Activated B cell treated with CpG ODN at 0.5 μM for 24 hours (primary cell): ENCODE measurements around the gene ZBTB40. TPM values are rescaled to one million over a fixed set of nuclear protein-coding genes. Genes with fewer than 3 reads are reported as not detected.

Source experiments
- ATAC-seq: fragments of 200-7000 bp; cut with Tn5 transposase; one replicate; pipeline ENCODE4 v1.10.0; 2021; ENCODE audit warnings: low read depth, mild to moderate bottlenecking, moderate library complexity
- CTCF ChIA-PET: fragments of 350-600 bp; sonication (Branson Sonifier 250); formaldehyde crosslinking; loops from one replicate; lab custom pipeline; 2021; ENCODE audit warnings: antibody characterized with exemption; lab: Charles Lee
- POLR2A ChIA-PET: fragments of 350-600 bp; sonication (Branson Sonifier 250); formaldehyde crosslinking; loops from one replicate; lab custom pipeline; 2021; ENCODE audit warnings: antibody characterized with exemption; lab: Charles Lee
- DNase-seq: peaks from one replicate; pipeline ENCODE4 v3.0.0; 2022
- H3K27ac Mint-ChIP-seq: one replicate; pipeline ENCODE4 v1.8.0; 2020; ENCODE audit warnings: mixed read lengths
- H3K27me3 Mint-ChIP-seq: one replicate; pipeline ENCODE4 v1.8.0; 2021; ENCODE audit warnings: mixed read lengths
- H3K36me3 Mint-ChIP-seq: one replicate; pipeline ENCODE4 v1.8.0; 2021; ENCODE audit warnings: low read depth, mixed read lengths
- H3K4me1 Mint-ChIP-seq: one replicate; pipeline ENCODE4 v1.8.0; 2021; ENCODE audit warnings: mixed read lengths
- H3K4me3 Mint-ChIP-seq: one replicate; pipeline ENCODE4 v1.8.0; 2020; ENCODE audit warnings: mild to moderate bottlenecking, mixed read lengths
- H3K9me3 Mint-ChIP-seq: one replicate; pipeline ENCODE4 v1.8.0; 2020; ENCODE audit warnings: mixed read lengths
- CTCF ChIP-seq: fragments of 200-600 bp; IDR thresholded peaks from one replicate; pipeline ENCODE4 v1.8.0; 2022; ENCODE audit warnings: antibody characterized with exemption, mild to moderate bottlenecking
- intact Hi-C: fragments of 100-400 bp; cut with micrococcal nuclease; formaldehyde crosslinking; loops from one replicate; pipeline ENCODE4 v1.15.1; 2024
- total RNA-seq: library from RNA; stranded (reverse); gene quantifications from 2 replicates; pipeline ENCODE4 v1.2.3, GENCODE V29; 2022

Gene ZBTB40
- total RNA-seq, 1 donor from 2014 or later: 36.2 TPM

DNA sequence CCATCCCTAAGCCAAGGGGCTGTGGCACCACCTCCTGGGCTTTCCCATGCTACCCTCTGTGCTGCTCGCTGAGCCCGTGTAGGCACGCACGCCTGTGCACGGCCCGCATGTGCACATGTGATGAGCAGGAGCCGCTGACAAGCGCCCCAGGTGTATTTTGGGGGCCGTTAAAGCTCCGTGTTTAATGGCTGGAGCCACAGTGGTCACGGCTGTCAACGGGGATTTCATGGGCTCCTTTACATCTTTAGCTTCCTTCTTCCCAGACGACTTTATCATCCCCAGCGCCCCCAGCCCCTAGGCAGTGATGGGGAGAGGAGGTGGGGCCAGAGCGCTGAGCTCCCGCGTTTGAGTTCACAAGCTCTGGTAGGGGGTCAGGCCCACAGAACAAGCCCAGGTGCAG, 99.9 kb downstream of the ZBTB40 start:
- intact Hi-C loops: no loop called here
- no peak for TF ChIP-seq CTCF

GRCh38 chr1:22552021-22552420, 100.4 kb downstream of the ZBTB40 start:
- POLR2A ChIA-PET: no interaction called here
- Mint-ChIP-seq H3K4me1 (no peaks in the 10 kb centered on the region), H3K9me3 (no peaks in the 10 kb centered on the region), H3K27me3 (peaks cover 49% of the 10 kb centered on the region), H3K27ac (no peak overlapping the region), H3K36me3 (no peaks in the 10 kb centered on the region), H3K4me3 (no peak overlapping the region)
- DNase-seq (no peak), ATAC-seq (no peak)
- intact Hi-C loops: no loop called here
- CTCF ChIA-PET: no interaction called here
- TF ChIP-seq CTCF: no peak

More for the DNA sequence above, 99.9 kb downstream of the ZBTB40 start:
- Mint-ChIP-seq H3K27ac (no peak overlapping the region), H3K27me3 (peaks cover 45% of the 10 kb centered on the region), H3K4me3 (no peak overlapping the region), H3K4me1 (no peaks in the 10 kb centered on the region), H3K36me3 (no peaks in the 10 kb centered on the region), H3K9me3 (no peaks in the 10 kb centered on the region)
- ATAC-seq (no peak), DNase-seq (no peak)
- ChIA-PET CTCF (no interaction called here), POLR2A (no interaction called here)

- DNase-seq (no peak), ATAC-seq (no peak)
- ChIA-PET CTCF (no interaction called here), POLR2A (no interaction called here)
- Mint-ChIP-seq H3K27ac (no peak overlapping the region), H3K4me3 (no peak overlapping the region), H3K27me3 (peaks cover 56% of the 10 kb centered on the region), H3K9me3 (no peaks in the 10 kb centered on the region), H3K4me1 (no peaks in the 10 kb centered on the region), H3K36me3 (no peaks in the 10 kb centered on the region)
- no peak for TF ChIP-seq CTCF
- intact Hi-C loops: no loop called here
Measured at GRCh38 chr1:22553104-22553880, 101.6 kb downstream of the ZBTB40 start.

- Mint-ChIP-seq H3K4me3 (no peak overlapping the region), H3K36me3 (no peaks in the 10 kb centered on the region), H3K27ac (no peak overlapping the region), H3K27me3 (peaks cover 53% of the 10 kb centered on the region), H3K4me1 (no peaks in the 10 kb centered on the region), H3K9me3 (no peaks in the 10 kb centered on the region)
- intact Hi-C loops: no loop called here
- ATAC-seq (no peak), DNase-seq (no peak)
- CTCF ChIA-PET: no interaction called here
- no peak for TF ChIP-seq CTCF
- POLR2A ChIA-PET: no interaction called here
Measured at GRCh38 chr1:22553991-22554522, 102.4 kb downstream of the ZBTB40 start.

DNA sequence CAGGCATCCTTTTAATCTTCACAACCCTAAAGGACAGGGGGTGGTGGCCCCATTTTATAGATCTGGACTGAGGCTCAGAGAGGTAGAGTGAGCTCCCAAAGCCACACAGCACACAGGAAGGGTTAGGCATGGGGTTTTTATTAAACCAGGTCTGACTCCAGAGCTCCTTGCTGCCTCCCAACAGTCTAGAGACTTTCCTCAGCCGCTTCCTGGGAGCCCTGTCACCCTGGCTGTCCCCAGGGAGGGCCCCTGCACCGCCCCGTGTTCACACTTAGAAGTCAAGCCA, 103.7 kb downstream of the ZBTB40 start:
- TF ChIP-seq CTCF: no peak
- H3K36me3 Mint-ChIP-seq: no peaks in the 10 kb centered on the region
- peaks cover 57% of the 10 kb centered on the region for H3K27me3 Mint-ChIP-seq
- DNase-seq: no peak
- ChIA-PET POLR2A (no interaction called here), CTCF (no interaction called here)
- no peak overlapping the region for H3K27ac Mint-ChIP-seq
- H3K4me1 Mint-ChIP-seq: no peaks in the 10 kb centered on the region
- no peak overlapping the region for H3K4me3 Mint-ChIP-seq
- no peaks in the 10 kb centered on the region for H3K9me3 Mint-ChIP-seq
- intact Hi-C loops: no loop called here
- no peak for ATAC-seq
